H9 (cell line): ENCODE results near the gene COL4A2. TPM values are rescaled to one million over a fixed set of nuclear protein-coding genes. Genes with fewer than 3 reads are reported as not detected.

Source experiments
- DNase-seq: peaks from one replicate; pipeline ENCODE4 v3.0.0-alpha.2; 2017
- H2AFZ ChIP-seq: one replicate; pipeline ENCODE4 v1.6.1; 2013; ENCODE audit warnings: mild to moderate bottlenecking, low read length, control low read depth, moderate library complexity
- H2AK5ac ChIP-seq: 2 replicates; pipeline ENCODE4 v1.6.1; 2013; ENCODE audit warnings: low read length, control low read depth, mixed read lengths; ENCODE audit not compliant: insufficient read length
- H2BK120ac ChIP-seq: one replicate; pipeline ENCODE4 v1.6.1; 2013; ENCODE audit warnings: low read depth, mild to moderate bottlenecking, low read length, control low read depth, inconsistent platforms; ENCODE audit not compliant: poor library complexity, severe bottlenecking
- H2BK12ac ChIP-seq: 2 replicates; pipeline ENCODE4 v1.6.1; 2013; ENCODE audit warnings: low read length, control low read depth, mixed read lengths, low read depth; ENCODE audit not compliant: insufficient read length
- H2BK15ac ChIP-seq: 2 replicates; pipeline ENCODE4 v1.6.1; 2013; ENCODE audit warnings: low read depth, low read length, control low read depth
- H2BK20ac ChIP-seq: one replicate; pipeline ENCODE4 v1.6.1; 2013; ENCODE audit warnings: low read depth, mild to moderate bottlenecking, low read length, control low read depth, inconsistent platforms; ENCODE audit not compliant: poor library complexity, severe bottlenecking
- H2BK5ac ChIP-seq: 2 replicates; pipeline ENCODE4 v1.6.1; 2013; ENCODE audit warnings: low read length, control low read depth, mixed read lengths; ENCODE audit not compliant: insufficient read length
- H3K14ac ChIP-seq: 2 replicates; pipeline ENCODE4 v1.6.1; 2013; ENCODE audit warnings: low read length, control low read depth; ENCODE audit not compliant: insufficient read depth
- H3K18ac ChIP-seq: 2 replicates; pipeline ENCODE4 v1.6.1; 2013; ENCODE audit warnings: low read depth, mild to moderate bottlenecking, mixed read lengths, low read length, control low read depth; ENCODE audit not compliant: insufficient read length
- H3K23ac ChIP-seq: 2 replicates; pipeline ENCODE4 v1.6.1; 2013; ENCODE audit warnings: low read length, control low read depth, mixed read lengths, low read depth; ENCODE audit not compliant: insufficient read length
- H3K23me2 ChIP-seq: 2 replicates; pipeline ENCODE4 v1.6.1; 2013; ENCODE audit warnings: low read depth, mild to moderate bottlenecking, mixed read lengths, low read length, control low read depth; ENCODE audit not compliant: insufficient read length, poor library complexity, severe bottlenecking
- H3K27ac ChIP-seq: 2 replicates; pipeline ENCODE4 v1.5.1; 2013; ENCODE audit warnings: low read length, control low read depth, mixed read lengths, low read depth; ENCODE audit not compliant: insufficient read length
- H3K27me3 ChIP-seq: 2 replicates; pipeline ENCODE4 v1.6.1; 2013; ENCODE audit warnings: low read length, control low read depth, inconsistent platforms; ENCODE audit not compliant: insufficient read depth
- H3K4ac ChIP-seq: 2 replicates; pipeline ENCODE4 v1.6.1; 2013; ENCODE audit warnings: low read depth, mild to moderate bottlenecking, control low read depth, inconsistent platforms, low read length, moderate library complexity
- H3K4me1 ChIP-seq: 2 replicates; pipeline ENCODE4 v1.6.1; 2013; ENCODE audit warnings: low read length, control low read depth, inconsistent platforms; ENCODE audit not compliant: insufficient read depth
- H3K4me2 ChIP-seq: 2 replicates; pipeline ENCODE4 v1.6.1; 2013; ENCODE audit warnings: low read length, control low read depth, mixed read lengths; ENCODE audit not compliant: insufficient read length, insufficient read depth
- H3K56ac ChIP-seq: 2 replicates; pipeline ENCODE4 v1.6.1; 2013; ENCODE audit warnings: low read depth, mild to moderate bottlenecking, mixed read lengths, low read length, control low read depth; ENCODE audit not compliant: insufficient read length
- H3K79me1 ChIP-seq: 2 replicates; pipeline ENCODE4 v1.6.1; 2013; ENCODE audit warnings: low read depth, mild to moderate bottlenecking, moderate library complexity, low read length, control low read depth, inconsistent platforms; ENCODE audit not compliant: insufficient read depth, poor library complexity, severe bottlenecking
- H3K79me2 ChIP-seq: 2 replicates; pipeline ENCODE4 v1.6.1; 2013; ENCODE audit warnings: low read length, control low read depth, inconsistent platforms; ENCODE audit not compliant: insufficient read depth
- H3K9ac ChIP-seq: 2 replicates; pipeline ENCODE4 v1.6.1; 2013; ENCODE audit warnings: low read length, control low read depth, mixed read lengths; ENCODE audit not compliant: insufficient read length; ENCODE audit errors: extremely low read depth
- H3K9me3 ChIP-seq: one replicate; pipeline ENCODE4 v1.6.1; 2013; ENCODE audit warnings: low read depth, low read length, inconsistent platforms; ENCODE audit not compliant: control insufficient read depth
- H3T11ph ChIP-seq: one replicate; pipeline ENCODE4 v1.6.1; 2013; ENCODE audit warnings: mild to moderate bottlenecking, low read length, control low read depth, inconsistent platforms
- H4K20me1 ChIP-seq: one replicate; pipeline ENCODE4 v1.6.1; 2013; ENCODE audit not compliant: control insufficient read depth, insufficient read length, insufficient read depth
- H4K5ac ChIP-seq: 2 replicates; pipeline ENCODE4 v1.6.1; 2013; ENCODE audit warnings: low read depth, mild to moderate bottlenecking, mixed read lengths, low read length, control low read depth; ENCODE audit not compliant: insufficient read length
- H4K8ac ChIP-seq: replicated peaks from 2 replicates; pipeline ENCODE4 v1.6.1; 2013; ENCODE audit warnings: low read length, control low read depth, mixed read lengths, low read depth; ENCODE audit not compliant: insufficient read length
- H4K91ac ChIP-seq: 2 replicates; pipeline ENCODE4 v1.6.1; 2013; ENCODE audit warnings: low read depth, mild to moderate bottlenecking, moderate library complexity, mixed read lengths, low read length, control low read depth; ENCODE audit not compliant: insufficient read length
- H3K27ac Mint-ChIP-seq, 3 experiments: 2 replicates in 2 of 3; 3 replicates in 1 of 3; pipeline ENCODE4 v1.8.0; 2020 to 2021; ENCODE audit warnings: mixed read lengths in 3 of 3, mild to moderate bottlenecking in 1 of 3, moderate library complexity in 1 of 3
- H3K27me3 Mint-ChIP-seq: 2 replicates; pipeline ENCODE4 v1.8.0; 2021; ENCODE audit warnings: low read depth, mild to moderate bottlenecking, moderate library complexity, mixed read lengths
- H3K36me3 Mint-ChIP-seq, 3 experiments: 2 replicates in 2 of 3; 3 replicates in 1 of 3; pipeline ENCODE4 v1.8.0; 2020 to 2021; ENCODE audit warnings: low read depth in 3 of 3, mixed read lengths in 3 of 3; ENCODE audit not compliant: insufficient read depth in 1 of 3
- H3K4me1 Mint-ChIP-seq, 2 experiments: 2 replicates each; pipeline ENCODE4 v1.8.0; 2020; ENCODE audit warnings: mixed read lengths in 2 of 2
- H3K4me3 Mint-ChIP-seq, 2 experiments: 2 replicates in 1 of 2; 3 replicates in 1 of 2; pipeline ENCODE4 v1.8.0; 2020 to 2021; ENCODE audit warnings: mild to moderate bottlenecking in 2 of 2, mixed read lengths in 2 of 2, moderate library complexity in 1 of 2
- H3K9me3 Mint-ChIP-seq, 2 experiments: 2 replicates in 1 of 2; 3 replicates in 1 of 2; pipeline ENCODE4 v1.8.0; 2020; ENCODE audit warnings: mild to moderate bottlenecking in 2 of 2, mixed read lengths in 2 of 2, moderate library complexity in 1 of 2
- WGBS: extraction: QIAGEN DNeasy Blood & Tissue Kit; methylation state at CpG from one replicate; pipeline ENCODE4 v1.1.7; 2013; ENCODE audit warnings: missing lambda C conversion rate, low lambda C conversion rate, mixed read lengths; ENCODE audit not compliant: insufficient read length; ENCODE audit errors: extremely low coverage; 5-methylcytosine and 5-hydroxymethylcytosine counted together
- total RNA-seq: library from RNA; stranded (reverse); gene quantifications from 2 replicates; pipeline ENCODE4 v1.2.1, GENCODE V29; 2021
- TF ChIP-seq, protein P1 (sequence below): fragments of 200-600 bp; sonication (generic); conservative IDR thresholded peaks from 3 replicates; pipeline ENCODE4 v1.8.0; 2021; ENCODE audit warnings: antibody characterized with exemption, mild to moderate bottlenecking

Gene COL4A2
- total RNA-seq, 1 experiment from 2014 or later: 76.5 TPM

DNA sequence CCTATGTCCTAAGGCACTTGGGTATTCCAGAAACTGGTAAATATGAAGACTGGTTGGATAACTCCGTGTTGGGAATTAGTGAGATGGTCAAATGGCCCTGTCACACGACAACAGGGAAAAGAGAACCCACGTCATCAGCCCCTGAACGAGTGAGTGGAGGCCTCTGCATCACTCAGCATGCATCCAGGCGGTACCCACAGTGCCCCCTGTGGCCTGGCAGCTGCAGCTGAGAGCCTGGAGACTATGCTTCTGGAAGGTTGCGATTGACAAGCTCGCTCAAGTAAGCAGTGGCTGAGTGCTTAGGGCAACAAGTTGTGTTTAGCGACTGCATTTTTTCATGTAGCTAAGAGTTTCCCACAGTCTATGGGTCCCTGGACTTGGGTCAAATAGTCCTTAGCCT, 55.9 kb downstream of the COL4A2 start:
- H3K79me2 ChIP-seq: no peaks in the 10 kb centered on the region
- TF ChIP-seq, protein P1, sequence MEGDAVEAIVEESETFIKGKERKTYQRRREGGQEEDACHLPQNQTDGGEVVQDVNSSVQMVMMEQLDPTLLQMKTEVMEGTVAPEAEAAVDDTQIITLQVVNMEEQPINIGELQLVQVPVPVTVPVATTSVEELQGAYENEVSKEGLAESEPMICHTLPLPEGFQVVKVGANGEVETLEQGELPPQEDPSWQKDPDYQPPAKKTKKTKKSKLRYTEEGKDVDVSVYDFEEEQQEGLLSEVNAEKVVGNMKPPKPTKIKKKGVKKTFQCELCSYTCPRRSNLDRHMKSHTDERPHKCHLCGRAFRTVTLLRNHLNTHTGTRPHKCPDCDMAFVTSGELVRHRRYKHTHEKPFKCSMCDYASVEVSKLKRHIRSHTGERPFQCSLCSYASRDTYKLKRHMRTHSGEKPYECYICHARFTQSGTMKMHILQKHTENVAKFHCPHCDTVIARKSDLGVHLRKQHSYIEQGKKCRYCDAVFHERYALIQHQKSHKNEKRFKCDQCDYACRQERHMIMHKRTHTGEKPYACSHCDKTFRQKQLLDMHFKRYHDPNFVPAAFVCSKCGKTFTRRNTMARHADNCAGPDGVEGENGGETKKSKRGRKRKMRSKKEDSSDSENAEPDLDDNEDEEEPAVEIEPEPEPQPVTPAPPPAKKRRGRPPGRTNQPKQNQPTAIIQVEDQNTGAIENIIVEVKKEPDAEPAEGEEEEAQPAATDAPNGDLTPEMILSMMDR: peak; percentile 66
- H4K91ac ChIP-seq: no peak overlapping the region
- H3K9me3 ChIP-seq: no peaks in the 10 kb centered on the region
- Mint-ChIP-seq H3K27me3 (no peaks in the 10 kb centered on the region), H3K4me3 (no peak overlapping the region; a peak in 1 of 5 replicates), H3K4me1 (no peaks in the 10 kb centered on the region), H3K27ac (no peak overlapping the region), H3K36me3 (peaks cover 0 to 8% (median 4%) of the 10 kb centered on the region in 3 experiments; a peak in 5 of 7 replicates), H3K9me3 (no peaks in the 10 kb centered on the region)
- H3K27ac ChIP-seq: no peak overlapping the region
- H3K56ac ChIP-seq: no peak overlapping the region
- H4K8ac ChIP-seq: no peak overlapping the region
- H4K5ac ChIP-seq: no peak overlapping the region
- WGBS: no CpG with 5 or more reads among the region's 8 CpGs
- H2BK20ac ChIP-seq: no peak overlapping the region
- H2BK12ac ChIP-seq: no peak overlapping the region
- no peak overlapping the region for H3K18ac ChIP-seq
- H3K23ac ChIP-seq: no peak overlapping the region
- no peak overlapping the region for H2BK15ac ChIP-seq
- H3K23me2 ChIP-seq: no peaks in the 10 kb centered on the region
- no peaks in the 10 kb centered on the region for H3K4me1 ChIP-seq
- H2AK5ac ChIP-seq: no peak overlapping the region
- no peak overlapping the region for H2BK120ac ChIP-seq
- H3K4ac ChIP-seq: no peak overlapping the region
- DNase-seq: peak; percentile 64
- H3K27me3 ChIP-seq: no peaks in the 10 kb centered on the region
- no peak overlapping the region for H3K9ac ChIP-seq
- H2AFZ ChIP-seq: no peak overlapping the region
- H2BK5ac ChIP-seq: no peak overlapping the region
- no peak overlapping the region for H3T11ph ChIP-seq
- no peaks in the 10 kb centered on the region for H3K79me1 ChIP-seq
- H4K20me1 ChIP-seq: no peaks in the 10 kb centered on the region
- H3K4me2 ChIP-seq: no peak overlapping the region
- no peak overlapping the region for H3K14ac ChIP-seq
